ENCODE results near the gene TTPAL. TPM values are rescaled to one million over a fixed set of nuclear protein-coding genes. Genes with fewer than 3 reads are reported as not detected.

TTPAL gene
- total and polyA plus RNA-seq, 10 of the 15 experiments (the other 5 are each of a cell fraction or from before 2014, with no cell fraction given), result 4.0 to 24.0 (median 9.3) TPM

DNA sequence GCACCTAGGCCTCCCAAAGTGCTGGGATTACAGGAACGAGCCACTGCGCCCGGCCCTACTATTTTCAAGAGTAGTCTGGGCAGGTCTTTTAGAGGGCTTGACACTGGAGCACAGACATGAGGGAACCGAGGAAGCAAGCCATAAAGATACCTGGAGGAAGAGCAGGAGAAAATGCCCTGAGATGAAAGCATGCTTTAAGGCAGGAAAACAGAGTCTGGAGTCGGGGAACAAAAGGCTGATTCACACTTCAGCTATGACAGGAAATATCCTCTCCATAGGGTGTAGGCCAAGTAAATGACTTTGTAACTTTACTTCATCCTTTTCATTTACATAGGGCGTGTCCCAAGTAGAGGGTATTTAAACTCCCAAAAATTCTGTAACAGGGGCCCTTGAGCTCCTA is 50.5 kb downstream of the TTPAL start:
- ChIA-PET CTCF (no interaction called here), POLR2A (no interaction called here), RAD21 (ENCODE audit: unreplicated experiment) (no interaction called here), SMC1A (ENCODE audit: uncharacterized antibody, unreplicated experiment) (no interaction called here)
- TF ChIP-seq MTA3 (IDR thresholded peaks at IDR 0.05; ENCODE audit: borderline replicate concordance, low read length) (no peak), PAX5 (IDR thresholded peaks at IDR 0.05; ENCODE audit: borderline replicate concordance, low read depth, low read length) (no peak), RAD51 (IDR thresholded peaks at IDR 0.05) (no peak), RBBP5 (conservative IDR thresholded peaks at IDR 0.05) (no peak), LARP7 (IDR thresholded peaks at IDR 0.05) (no peak), RFX5 (IDR thresholded peaks at IDR 0.05; ENCODE audit: low read depth, low read length) (no peak), TCF3 (IDR thresholded peaks at IDR 0.05; ENCODE audit: borderline replicate concordance, insufficient read depth, low read depth, low read length) (no peak)
- TF ChIP-seq, protein P1, sequence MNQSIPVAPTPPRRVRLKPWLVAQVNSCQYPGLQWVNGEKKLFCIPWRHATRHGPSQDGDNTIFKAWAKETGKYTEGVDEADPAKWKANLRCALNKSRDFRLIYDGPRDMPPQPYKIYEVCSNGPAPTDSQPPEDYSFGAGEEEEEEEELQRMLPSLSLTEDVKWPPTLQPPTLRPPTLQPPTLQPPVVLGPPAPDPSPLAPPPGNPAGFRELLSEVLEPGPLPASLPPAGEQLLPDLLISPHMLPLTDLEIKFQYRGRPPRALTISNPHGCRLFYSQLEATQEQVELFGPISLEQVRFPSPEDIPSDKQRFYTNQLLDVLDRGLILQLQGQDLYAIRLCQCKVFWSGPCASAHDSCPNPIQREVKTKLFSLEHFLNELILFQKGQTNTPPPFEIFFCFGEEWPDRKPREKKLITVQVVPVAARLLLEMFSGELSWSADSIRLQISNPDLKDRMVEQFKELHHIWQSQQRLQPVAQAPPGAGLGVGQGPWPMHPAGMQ (IDR thresholded peaks at IDR 0.05; ENCODE audit: borderline replicate concordance), result no peak
- Histone ChIP-seq H3K36me3 (ENCODE audit: control insufficient read depth in 2 of 2, insufficient read depth in 2 of 2, low read length in 1 of 2) (no peaks in the 10 kb centered on the region), H3K27ac (ENCODE audit: control insufficient read depth, insufficient read depth) (no peak overlapping the region), H2AFZ (ENCODE audit: control insufficient read depth, low read depth, low read length) (no peak overlapping the region), H3K4me2 (ENCODE audit: control insufficient read depth, insufficient read depth) (no peak overlapping the region), H3K79me2 (ENCODE audit: control insufficient read depth, insufficient read depth, low read length) (peaks cover 8% of the 10 kb centered on the region), H4K20me1 (ENCODE audit: control insufficient read depth, insufficient read depth) (no peaks in the 10 kb centered on the region), H3K4me3 (no peak overlapping the region), H3K27me3 (replicated peaks in 1 of 2; ENCODE audit: control insufficient read depth in 2 of 2, insufficient read depth in 2 of 2, low read length in 1 of 2) (no peaks in the 10 kb centered on the region), H3K4me1 (ENCODE audit: control insufficient read depth, insufficient read depth, low read length) (peaks cover 4% of the 10 kb centered on the region; the same call in 1 of the 2 replicates), H3K9ac (ENCODE audit: control insufficient read depth, insufficient read depth, low read length) (no peak overlapping the region), H3K9me3 (replicated peaks; ENCODE audit: control insufficient read depth, insufficient read depth, low read length) (no peaks in the 10 kb centered on the region)
- DNase-seq (ENCODE audit: low read depth, low spot score) (no peak), FAIRE-seq (no peak), ATAC-seq (no peak)
- in situ Hi-C loops (cut with MboI), result no loop called here
- no TSS peak for BruUV-seq (replicated peaks)
- 44% methylated on average over 6 of the region's 6 CpGs for WGBS (ENCODE audit: insufficient coverage, insufficient replicate concordance, low lambda C conversion rate, missing lambda C conversion rate)
- intact Hi-C loops (cut with micrococcal nuclease; ENCODE audit: unreplicated experiment), result no loop called here

All from GM12878 (cell line).